ENCODE data around the gene CYP8B1. TPM values are rescaled to one million over a fixed set of nuclear protein-coding genes. Genes with fewer than 3 reads are reported as not detected.
A peak's percentile ranks its signal among the peaks of the same experiment; 100 is the strongest.

Gene CYP8B1
- total and polyA plus RNA-seq, 8 donors = 0.14 to 0.46 (median 0.24) TPM; not detected in 2

DNA sequence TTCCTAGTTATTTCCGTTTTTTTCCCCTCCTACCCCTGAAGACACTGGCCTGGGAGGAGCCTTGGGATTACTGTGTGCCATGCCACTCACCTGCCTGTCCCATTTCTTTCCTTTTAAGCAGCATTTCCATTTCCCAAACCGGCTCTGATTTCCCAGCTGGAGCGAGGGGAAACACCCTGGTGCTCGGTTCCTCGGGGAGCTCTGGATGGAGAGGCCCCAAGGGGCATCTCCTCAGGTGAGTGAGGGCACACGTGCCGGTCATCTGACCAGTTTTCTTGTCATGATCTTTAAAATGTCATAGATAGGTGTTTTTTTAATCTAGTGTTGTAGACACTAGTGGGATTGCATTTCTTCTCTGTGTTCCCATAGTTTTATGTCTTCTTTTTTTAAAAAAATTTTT is 33.0 kb upstream of the CYP8B1 start:
- no peak overlapping the region for H3K4me3 ChIP-seq

DNA sequence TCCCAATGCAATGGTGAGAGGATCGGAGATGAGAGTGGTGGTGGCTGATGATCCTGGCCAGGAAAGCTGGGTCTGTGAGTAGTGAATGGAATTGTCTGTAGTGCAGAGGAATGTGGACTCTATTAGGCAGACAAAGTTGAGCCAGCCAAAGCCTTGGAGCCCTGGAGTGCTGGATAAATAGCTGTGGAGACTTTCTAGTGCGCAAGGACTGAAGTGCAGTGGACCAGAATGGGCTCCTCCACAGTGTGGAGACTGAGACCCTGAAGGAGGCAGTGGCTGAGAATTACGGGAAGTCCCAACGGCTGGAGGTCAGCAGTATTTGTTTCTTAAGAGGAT is 31.1 kb upstream of the CYP8B1 start:
- Histone ChIP-seq H3K36me3 (peaks cover 0 to 23% of the 10 kb centered on the region in 2 donors), H3K4me1 (peaks cover 0 to 15% of the 10 kb centered on the region in 2 donors), H3K27me3 (peaks cover 0 to 16% of the 10 kb centered on the region in 2 donors), H3K27ac (no peak overlapping the region), H3K4me3 (peak overlapping the region; percentile 52 to 71), H3K9me3 (peaks cover 0 to 14% of the 10 kb centered on the region in 2 donors)
- intact Hi-C loops (cut with DNase I) = no loop called here
- ATAC-seq (peak; percentile 21), DNase-seq (peak in 1 of 4 donors; percentile 17)
- TF ChIP-seq, protein P1, sequence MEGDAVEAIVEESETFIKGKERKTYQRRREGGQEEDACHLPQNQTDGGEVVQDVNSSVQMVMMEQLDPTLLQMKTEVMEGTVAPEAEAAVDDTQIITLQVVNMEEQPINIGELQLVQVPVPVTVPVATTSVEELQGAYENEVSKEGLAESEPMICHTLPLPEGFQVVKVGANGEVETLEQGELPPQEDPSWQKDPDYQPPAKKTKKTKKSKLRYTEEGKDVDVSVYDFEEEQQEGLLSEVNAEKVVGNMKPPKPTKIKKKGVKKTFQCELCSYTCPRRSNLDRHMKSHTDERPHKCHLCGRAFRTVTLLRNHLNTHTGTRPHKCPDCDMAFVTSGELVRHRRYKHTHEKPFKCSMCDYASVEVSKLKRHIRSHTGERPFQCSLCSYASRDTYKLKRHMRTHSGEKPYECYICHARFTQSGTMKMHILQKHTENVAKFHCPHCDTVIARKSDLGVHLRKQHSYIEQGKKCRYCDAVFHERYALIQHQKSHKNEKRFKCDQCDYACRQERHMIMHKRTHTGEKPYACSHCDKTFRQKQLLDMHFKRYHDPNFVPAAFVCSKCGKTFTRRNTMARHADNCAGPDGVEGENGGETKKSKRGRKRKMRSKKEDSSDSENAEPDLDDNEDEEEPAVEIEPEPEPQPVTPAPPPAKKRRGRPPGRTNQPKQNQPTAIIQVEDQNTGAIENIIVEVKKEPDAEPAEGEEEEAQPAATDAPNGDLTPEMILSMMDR (IDR thresholded peaks at IDR 0.05) = no peak

More for the DNA sequence above, 33.0 kb upstream of the CYP8B1 start:
- Histone ChIP-seq H3K27me3 (peaks cover 0 to 16% of the 10 kb centered on the region in 2 donors), H3K36me3 (peaks cover 0 to 34% of the 10 kb centered on the region in 2 donors), H3K4me1 (peaks cover 0 to 15% of the 10 kb centered on the region in 2 donors), H3K27ac (no peak overlapping the region), H3K9me3 (peaks cover 0 to 26% of the 10 kb centered on the region in 2 donors)
- ATAC-seq (no peak), DNase-seq (no peak)
- intact Hi-C loops (cut with DNase I) = no loop called here
- TF ChIP-seq, protein P1 (IDR thresholded peaks at IDR 0.05) = no peak

DNA sequence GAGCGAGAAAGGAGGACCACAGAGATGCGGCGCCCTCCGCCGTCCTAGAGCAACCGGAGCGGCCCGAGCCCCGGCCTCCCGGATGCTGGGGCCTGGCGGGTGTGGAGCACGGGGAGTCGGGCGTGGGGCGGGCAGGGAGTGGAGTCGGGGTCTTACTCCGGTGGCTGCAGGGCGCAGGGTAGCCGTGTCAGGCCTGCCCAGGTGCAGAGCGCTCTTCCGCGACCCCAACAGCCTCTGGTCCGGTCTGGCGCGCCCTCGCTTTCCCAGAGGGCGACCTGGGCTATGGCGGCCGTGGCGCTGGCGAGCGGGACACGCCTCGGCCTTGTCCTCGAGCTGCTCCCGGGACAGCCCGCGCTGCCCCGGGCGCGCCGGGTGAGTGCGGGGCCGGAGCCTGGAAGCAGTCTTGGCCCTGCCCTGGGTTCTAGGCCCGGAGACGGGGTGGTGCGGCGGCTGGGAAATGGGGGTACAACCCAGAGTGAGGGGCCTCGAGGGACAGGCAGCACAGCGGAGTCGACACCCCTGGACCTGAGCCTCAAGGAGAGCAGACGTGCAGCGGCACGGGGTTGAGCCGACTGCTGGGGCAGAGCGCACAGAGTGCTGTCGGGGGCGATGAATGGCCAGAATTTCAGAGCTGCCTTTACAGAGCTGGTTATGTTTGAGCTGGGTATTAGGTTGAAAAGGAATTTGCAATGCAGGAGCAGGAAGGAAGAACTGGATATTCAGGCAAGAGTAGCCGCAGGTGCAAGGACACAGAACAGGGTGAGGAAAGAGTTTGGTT is 30.6 kb upstream of the CYP8B1 start, which contains the start of gene ZNF662:
TSS of gene ZNF662 (plus strand) at position 73 of the 778 bp plus-strand sequence. CDS start 1,973 bp downstream, outside the sequence.
- Histone ChIP-seq H3K4me1 (peaks cover 0 to 15% of the 10 kb centered on the region in 2 donors), H3K27me3 (peaks cover 0 to 16% of the 10 kb centered on the region in 2 donors), H3K36me3 (peaks cover 0 to 18% of the 10 kb centered on the region in 2 donors), H3K9me3 (peaks cover 0 to 9% of the 10 kb centered on the region in 2 donors), H3K4me3 (peak within 1 kb of the TSS; percentile 52 to 71), H3K27ac (peak within 1 kb of the TSS in 1 of 2 donors; percentile 50)
- intact Hi-C loops (cut with DNase I) = no loop called here
- peak; percentile 40 to 84 (median 57) for DNase-seq
- ATAC-seq = peak; percentile 92
- TF ChIP-seq, protein P1 (IDR thresholded peaks at IDR 0.05) = no peak

DNA sequence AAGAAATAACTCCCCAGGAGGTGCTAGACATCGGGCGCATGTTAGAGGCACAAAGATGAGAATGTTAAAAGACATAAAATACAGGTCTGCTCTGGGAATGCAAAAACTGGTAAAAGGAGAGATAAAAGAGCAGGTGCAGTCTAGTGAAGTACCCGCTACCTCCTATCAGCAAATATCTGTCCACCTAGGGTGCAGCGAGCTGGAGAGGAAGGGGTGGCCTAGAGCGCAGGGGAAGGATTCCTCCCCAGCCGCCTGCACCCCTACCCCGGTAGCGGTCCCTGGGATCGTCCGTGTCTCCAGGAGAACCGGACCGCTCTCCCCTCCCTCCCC is 30.0 kb upstream of the CYP8B1 start:
- peaks cover 0 to 12% of the 10 kb centered on the region in 2 donors for H3K36me3 ChIP-seq
- intact Hi-C loops (cut with DNase I) = no loop called here
- peaks cover 0 to 15% of the 10 kb centered on the region in 2 donors for H3K4me1 ChIP-seq
- ATAC-seq = no peak
- TF ChIP-seq, protein P1 (IDR thresholded peaks at IDR 0.05) = no peak
- DNase-seq = no peak
- peak overlapping the region; percentile 52 to 71 for H3K4me3 ChIP-seq
- peak overlapping the region in 1 of 2 donors; percentile 50 for H3K27ac ChIP-seq
- H3K9me3 ChIP-seq = peaks cover 0 to 5% of the 10 kb centered on the region in 2 donors
- peaks cover 0 to 16% of the 10 kb centered on the region in 2 donors for H3K27me3 ChIP-seq

DNA sequence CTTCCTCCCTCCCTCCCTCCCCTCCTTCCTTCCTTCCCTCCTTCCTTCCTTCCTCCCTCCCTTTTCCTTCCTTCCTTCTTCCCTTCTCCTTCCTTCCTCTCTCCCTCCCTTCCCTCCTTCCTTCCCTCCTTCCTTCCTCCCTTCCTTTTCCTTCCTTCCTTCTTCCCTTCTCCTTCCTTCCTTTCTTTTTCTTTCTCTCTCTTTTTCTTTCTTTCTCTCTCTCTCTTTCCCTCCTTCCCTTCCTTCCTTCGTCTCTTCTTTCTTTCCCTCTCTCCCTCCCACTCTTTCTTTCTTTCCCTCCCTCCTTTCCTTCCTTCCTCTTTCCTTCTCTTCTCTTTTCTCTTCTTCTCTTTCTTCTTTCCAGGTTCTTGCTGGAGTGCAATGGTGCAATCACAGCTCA is 28.4 kb upstream of the CYP8B1 start:
- intact Hi-C loops (cut with DNase I) = no loop called here
- TF ChIP-seq, protein P1 (IDR thresholded peaks at IDR 0.05) = no peak
- ATAC-seq (no peak), DNase-seq (no peak)
- no peaks in the 10 kb centered on the region for H3K36me3 ChIP-seq
- H3K27me3 ChIP-seq = peaks cover 0 to 16% of the 10 kb centered on the region in 2 donors
- H3K4me3 ChIP-seq = no peak overlapping the region
- H3K9me3 ChIP-seq = no peaks in the 10 kb centered on the region
- H3K4me1 ChIP-seq = peaks cover 0 to 15% of the 10 kb centered on the region in 2 donors
- H3K27ac ChIP-seq = no peak overlapping the region
